Activated CD4-positive, alpha-beta T cell treated with anti-CD3 and anti-CD28 coated beads, Interleukin-2, Interleukin-6, amounts not matched to agents 100 ng/mL and 50 ng/mL, durations not matched to agents 16 hours and 8 hours (primary cell): Measurements from ENCODE around the gene DACH2.
"Not testable (repeated sequence)": the region's sequence is repeated elsewhere in the genome, so short reads cannot be mapped to it uniquely, and the experiment has no call there.

Source experiments
- DNase-seq: peaks from one replicate; pipeline ENCODE4 v3.0.0-alpha.2; 2020

Gene DACH2

DNA sequence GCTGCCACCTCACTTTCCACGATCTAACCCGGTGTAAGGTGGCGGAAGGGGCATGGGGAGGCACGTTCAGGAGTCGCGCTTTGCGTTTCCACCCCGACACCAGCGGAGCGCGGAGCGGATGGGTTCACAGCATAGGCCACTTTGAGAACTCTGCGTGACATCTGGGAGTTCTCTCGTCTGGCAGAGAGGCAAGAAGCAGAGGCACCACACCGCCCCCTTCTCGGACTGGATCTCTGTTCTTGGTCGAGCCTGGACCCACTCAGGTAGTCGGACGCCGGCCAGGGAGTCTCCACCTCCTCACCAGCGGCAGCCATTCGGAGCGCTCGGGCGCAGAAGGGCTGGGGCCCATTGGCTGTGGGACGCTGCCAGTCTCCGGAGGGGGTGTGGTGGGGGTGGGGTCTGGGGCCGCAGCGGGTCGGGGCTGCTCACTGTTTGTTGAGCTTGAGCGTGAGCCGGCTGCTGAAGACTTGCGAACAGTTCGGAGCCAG lies at the start of gene DACH2:
Gene DACH2 (plus strand): TSS at position 428 of the 488 bp plus-strand sequence.
- DNase-seq = peak; percentile 50

DNA sequence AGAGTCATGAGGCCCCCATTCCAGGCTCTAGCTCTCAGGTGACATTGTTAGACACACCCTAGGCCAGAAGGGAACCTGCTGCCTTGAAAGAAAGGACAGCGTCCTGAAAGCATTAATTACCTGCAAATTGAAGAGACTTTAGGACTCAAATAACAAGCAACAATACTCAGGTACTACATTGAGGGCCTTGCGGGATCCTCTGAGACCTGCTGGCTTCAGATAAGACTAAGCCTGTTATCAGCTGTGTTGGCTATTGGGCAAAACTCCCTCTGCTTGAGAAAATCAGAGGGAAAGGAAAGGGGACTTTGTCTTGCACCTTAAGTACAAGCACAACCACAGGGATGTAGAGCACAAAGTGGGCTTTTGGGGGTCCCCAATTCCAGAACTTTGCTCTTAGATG lies 45.9 kb upstream of the DACH2 start:
- no peak for DNase-seq

DNA sequence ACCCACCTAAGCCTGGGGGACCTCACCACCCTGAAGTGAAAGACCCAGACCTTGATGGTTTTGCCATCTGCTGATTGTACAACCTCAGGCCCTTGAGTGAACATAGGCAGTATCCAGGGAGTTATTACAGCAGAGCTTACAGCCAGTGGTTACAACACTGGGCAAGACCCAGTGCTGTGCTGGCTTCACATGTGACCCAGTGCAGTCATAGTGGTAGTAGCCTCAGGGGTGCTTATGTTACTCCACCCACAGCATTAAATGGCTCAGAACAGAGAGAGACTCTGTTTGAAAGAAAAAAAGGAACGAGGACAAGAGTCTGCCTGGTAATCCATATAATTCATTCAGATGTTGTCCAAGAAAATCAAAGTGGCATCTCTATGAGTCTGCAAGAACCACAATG lies 45.2 kb upstream of the DACH2 start:
- DNase-seq = no peak

DNA sequence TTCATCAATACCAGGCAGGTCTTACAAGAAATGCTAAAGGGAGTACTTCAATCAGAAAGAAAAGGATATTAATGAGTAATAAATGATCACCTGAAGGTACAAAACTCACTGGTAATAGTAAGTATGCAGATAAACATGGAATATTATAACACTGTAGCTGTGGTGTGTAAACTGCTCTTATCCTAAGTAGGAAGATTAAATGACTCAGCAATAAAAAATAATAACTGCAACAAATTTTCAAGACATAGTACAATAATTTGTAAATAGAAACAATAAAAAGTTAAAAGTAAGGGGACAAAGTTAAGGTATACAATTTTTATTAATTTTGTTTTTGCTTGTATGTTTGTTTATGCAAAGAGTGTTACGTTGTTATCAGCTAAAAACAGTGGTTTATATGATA lies 43.7 kb upstream of the DACH2 start:
- no peak for DNase-seq

DNA sequence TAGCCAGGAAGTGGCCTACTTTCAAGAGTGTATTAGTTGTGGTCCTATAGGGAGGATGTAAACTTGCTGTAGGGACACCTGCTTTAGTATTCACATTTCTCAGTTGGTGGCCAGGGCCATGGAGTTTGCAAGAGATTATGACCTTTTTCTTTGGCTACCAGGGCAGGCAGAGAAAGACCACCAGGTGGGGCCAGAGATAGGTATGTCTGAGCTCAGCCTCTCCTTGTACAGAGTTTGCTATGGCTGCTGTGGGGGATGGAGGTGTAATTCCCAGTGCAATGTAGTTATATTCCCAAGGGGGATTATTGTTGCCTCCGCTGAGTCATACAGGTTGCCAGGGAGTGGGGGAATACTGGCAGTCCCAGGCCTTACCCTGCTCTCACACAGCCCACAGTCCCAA lies 26.3 kb upstream of the DACH2 start:
- no peak for DNase-seq

DNA sequence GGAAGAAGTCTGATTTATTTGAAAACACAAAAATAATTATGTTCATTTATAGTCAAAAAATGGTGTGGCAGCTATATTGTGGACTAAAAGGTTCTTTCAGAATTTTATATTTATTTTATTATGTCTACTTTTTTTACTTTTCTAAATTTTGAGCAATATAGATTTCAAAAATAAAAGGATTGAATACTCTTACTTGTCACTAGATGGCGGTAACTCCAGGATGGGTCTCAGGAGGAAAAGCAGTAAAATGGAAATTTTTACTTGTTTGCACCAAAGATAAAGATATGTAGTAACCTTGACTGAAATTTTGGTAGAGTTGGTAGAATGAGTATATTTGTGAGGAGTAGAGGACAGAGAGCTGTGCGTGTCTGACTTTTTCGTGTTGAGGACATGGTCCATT lies 14.5 kb upstream of the DACH2 start:
- peak; percentile 12 for DNase-seq

DNA sequence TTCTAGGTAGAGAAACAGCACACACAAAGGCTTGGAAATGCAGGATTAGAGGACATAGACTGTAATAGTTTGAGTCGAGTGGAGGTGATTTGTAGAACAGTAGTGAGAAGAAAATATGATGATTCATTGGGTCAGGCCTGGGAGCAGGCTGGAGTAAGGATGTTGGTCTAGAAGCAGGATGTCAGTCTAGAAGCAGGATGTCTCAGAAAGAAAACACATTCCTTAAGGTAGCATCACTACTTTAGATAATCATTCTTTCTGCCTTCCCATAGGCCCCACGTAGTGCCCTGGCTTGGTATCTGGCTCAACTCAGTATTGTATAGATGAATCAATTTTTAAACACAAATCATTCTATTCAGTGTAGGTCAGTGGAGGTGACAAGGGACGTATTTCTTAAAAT lies 11.2 kb upstream of the DACH2 start:
- no peak for DNase-seq

DNA sequence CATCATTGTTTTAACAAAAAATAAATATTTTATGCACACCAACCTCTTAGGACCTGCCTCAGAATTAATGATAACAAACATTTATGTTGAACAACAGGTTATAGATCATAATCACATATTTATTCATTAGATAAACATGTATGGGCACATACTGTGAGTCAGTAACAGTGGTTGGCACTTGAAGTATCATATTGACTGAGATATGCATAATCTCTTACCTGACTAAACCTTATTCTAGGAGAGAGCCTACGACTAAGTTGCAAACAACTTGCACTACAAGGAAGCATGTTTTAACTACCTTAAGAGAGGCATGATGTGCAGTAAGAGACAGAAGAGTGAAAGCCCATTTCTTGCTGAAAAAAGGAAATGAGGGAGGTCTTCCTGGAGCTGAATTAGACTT lies 6.5 kb upstream of the DACH2 start:
- no peak for DNase-seq

DNA sequence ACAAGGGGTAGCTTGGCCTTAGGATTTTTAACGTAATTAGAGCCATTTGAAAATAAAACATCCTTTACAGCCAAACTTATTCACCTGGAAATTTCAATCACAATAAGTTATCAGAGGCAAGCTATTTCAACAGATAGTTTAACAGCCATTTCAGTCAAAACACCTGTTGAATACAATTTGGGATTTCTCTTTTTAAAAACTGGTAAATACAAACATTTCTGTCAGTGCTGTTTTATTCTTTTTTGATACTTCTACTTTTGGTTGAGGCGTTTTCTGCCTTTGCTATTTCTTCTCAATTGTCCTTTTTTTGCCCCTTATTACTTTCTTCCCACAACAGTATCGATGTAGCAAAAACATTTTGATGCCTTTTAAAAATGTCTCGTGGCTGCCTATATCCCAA lies 2.1 kb upstream of the DACH2 start:
- no peak for DNase-seq

DNA sequence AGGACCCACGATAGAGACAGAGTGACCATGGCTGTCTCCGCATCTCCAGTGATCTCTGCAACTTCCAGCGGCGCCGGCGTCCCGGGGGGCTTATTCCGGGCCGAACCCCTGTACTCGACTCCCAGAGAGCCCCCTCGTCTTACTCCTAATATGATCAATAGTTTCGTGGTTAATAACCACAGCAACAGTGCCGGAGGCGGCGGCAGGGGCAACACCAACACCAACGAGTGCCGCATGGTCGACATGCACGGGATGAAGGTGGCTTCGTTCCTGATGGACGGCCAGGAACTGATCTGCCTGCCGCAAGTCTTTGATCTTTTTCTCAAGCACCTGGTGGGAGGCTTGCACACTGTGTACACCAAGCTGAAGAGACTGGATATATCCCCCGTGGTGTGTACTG lies 343 bp downstream of the DACH2 start:
- no peak for DNase-seq

DNA sequence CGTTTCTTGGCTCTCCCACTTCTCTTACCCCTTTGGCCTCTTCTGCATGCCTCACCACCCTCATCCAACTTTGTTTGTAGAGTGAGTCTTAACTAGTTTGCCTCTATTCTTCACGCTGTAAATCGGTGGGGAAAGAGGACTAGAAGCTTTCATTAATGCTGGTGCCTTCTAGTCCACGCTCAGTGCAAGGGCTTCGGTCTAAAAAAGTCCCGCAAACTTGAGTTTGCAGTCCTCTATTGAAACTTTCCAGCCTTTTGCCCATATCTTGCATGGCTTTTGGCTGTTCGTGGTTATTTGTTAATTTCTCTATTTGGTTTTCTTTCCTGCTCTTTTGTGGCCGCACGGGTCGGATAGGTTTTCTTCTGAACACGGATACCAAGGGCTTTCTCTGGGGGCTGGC lies 868 bp downstream of the DACH2 start:
- DNase-seq = no peak

DNA sequence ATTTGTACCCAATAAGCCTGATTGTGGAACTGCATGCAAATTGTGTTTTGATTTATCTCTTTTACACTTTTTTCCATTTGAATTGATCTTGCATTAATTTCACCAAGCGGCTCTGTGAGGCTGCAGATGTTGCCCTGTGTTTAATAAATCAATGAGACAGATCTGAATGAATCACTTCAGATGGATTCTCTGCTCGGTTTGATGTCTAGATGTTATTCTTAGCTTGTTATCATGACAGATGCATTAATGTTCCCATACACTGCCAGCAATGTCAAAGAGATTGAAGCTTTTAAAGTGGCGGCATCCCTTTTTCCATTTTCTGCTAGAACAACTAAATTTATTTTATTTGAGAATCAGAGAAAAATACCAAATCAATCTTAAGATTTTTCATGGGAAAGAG lies 6.3 kb downstream of the DACH2 start:
- no peak for DNase-seq

DNA sequence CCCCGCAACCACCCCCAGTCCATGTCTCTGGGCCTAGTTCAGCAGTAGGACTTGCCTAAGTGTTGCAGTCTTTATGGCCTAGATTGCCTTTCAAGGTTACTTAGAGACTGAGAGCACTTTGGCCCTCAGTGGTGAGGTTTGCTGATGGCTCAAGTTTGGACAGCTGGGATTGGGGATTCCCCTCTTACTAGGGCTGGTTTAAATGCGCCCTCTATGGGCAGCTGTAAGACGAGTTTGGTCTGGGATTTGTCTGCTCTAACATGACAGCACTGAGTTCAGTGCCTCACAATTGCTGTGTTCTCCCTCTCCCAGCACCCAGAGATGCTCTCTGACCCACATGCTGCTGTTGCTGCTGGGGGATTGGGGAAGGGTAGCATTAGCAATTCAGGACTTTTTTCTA lies 23.1 kb downstream of the DACH2 start:
- DNase-seq = peak; percentile 36

DNA sequence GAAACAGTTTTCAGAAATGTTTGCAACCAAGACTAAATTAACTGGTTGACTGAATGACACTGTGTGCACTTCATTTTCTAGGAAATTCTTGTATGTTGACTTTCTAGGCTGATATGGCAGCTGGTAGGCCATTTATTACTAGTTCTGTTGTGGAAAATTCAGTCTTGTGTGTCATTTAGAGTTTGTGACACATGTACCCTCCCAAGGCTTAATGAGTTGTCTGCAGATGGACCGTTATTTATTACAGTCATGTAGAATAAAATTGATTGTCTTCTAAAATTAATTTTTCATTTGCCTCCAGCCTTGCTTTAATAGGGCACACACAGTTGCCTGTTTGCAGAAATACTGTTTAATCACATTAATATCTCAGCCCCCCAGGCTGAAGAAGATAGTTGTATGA lies 30.7 kb downstream of the DACH2 start:
- no peak for DNase-seq

DNA sequence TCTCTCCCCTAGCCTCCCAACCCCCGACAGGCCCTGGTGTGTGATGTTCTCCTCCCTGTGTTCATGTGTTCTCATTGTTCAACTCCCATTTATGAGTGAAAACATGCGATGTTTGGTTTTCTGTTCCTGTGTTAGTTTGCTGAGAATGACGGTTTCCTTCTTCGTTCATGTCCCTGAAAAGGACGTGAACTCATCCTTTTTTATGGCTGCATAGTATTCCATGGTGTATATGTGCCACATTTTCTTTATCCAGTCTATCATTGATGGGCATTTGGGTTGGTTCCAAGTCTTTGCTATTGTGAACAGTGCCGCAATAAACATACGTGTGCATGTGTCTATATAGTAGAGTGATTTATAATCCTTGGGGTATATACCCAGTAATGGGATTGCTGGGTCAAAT lies 33.1 kb downstream of the DACH2 start:
- not testable (repeated sequence) for DNase-seq

DNA sequence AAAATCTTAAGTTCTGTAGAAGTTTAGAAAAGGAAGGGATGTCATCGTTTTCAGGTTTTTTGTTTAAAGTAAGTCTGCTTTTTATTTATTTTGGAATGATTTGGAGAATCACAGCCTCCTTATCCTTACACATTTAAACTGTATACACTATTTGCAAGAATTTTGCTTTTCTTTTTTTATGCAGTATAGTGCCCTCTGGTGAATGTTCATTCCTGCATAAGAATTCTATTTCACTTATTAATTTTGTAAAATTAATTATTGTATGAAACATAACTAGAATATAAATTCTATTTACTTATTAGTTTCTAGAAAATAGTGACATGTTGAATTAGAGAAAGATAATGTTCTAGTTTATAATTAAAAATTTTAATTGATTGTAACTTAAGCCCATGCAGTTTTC lies 44.6 kb downstream of the DACH2 start:
- no peak for DNase-seq

DNA sequence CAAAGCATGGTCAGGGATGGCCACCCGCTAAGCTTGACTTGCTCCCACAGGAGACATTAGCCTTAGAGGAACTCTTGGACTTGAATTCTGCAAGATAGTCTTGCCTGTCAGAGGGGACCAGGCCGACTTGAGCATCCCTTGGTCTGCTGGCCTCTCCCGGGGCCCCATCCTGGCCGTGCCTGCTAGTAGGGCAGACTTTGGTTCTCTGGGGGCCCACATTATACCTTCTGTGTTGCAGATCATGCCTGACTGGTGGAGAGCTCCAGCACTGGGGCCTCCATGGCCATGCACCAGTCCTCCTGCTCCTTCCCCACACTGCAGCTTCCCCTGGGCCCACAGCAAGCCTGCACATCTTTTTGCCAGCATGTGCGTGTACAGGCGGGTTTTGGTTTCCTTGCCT lies 46.5 kb downstream of the DACH2 start:
- no peak for DNase-seq

DNA sequence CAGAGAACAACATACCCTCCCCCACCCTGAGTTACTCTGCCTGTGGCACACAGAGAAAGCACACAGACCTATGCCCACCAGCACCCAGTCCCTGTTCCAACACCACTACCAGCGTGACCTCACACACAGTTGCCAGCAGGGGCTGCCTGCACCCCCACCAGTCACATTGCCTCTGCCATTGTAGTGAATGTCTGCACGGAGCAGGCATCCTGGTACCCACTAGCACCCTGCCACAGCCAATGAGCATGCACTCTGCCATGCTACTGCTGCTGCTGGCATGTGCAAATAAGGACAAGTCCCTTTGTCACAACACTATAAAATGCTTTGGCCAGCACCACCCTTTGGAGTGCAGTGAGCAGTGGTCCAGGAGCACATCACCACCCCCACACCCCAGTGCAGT lies 47.1 kb downstream of the DACH2 start:
- DNase-seq = no peak

DNA sequence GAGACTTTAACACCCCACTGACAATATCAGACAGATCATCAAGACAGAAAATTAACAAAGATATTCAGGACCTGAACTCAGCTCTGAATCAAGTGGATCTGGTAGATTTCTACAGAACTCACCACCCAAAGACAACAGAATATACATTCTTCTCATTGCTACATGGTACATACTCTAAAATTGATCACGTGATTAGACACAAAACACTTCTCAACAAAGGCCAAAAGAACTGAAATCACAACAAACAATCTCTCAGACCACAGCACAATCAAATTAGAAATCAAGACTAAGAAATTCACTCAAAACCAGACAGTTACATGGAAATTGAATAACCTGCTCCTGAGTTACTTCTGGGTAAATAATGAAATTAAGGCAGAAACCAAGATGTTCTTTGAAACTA lies 49.6 kb downstream of the DACH2 start:
- no peak for DNase-seq

DNA sequence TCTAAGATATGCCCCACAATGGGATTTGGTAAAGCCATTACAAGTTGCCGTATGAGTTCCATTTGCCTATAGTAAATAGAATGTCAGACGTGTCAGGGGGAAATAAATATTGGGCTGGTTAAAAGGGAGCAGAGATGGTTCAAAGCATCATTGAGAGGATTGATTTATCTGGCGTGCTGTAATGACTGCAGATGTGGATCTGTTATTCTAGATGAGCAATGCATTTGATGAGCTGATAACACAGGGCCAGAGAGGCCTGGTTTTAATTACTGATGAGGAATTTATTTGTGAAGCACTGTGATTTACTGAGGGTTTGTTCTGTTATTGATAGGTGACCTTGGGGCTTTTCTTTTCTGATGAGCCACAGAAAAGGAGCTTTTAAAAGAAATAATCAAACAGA lies 62.5 kb downstream of the DACH2 start:
- DNase-seq = no peak

DNA sequence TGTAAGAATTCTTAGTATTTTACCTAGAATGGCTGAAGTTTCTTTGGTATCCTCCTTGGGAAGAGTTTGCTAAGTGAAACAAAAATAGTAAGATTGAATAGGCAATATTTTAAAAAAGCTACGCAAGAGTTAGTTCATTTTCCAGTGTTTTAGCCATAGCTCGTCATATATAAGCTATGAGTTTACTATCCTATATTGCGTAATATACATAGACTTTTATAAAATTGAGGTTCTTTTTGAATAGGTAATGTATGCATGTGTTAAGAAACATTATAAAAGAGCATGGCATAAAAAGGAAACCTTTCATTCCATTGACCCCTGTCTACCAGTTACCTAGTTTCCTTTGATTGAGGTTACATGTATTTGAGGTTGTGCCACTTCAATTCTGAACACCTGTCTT lies 67.0 kb downstream of the DACH2 start:
- no peak for DNase-seq

DNA sequence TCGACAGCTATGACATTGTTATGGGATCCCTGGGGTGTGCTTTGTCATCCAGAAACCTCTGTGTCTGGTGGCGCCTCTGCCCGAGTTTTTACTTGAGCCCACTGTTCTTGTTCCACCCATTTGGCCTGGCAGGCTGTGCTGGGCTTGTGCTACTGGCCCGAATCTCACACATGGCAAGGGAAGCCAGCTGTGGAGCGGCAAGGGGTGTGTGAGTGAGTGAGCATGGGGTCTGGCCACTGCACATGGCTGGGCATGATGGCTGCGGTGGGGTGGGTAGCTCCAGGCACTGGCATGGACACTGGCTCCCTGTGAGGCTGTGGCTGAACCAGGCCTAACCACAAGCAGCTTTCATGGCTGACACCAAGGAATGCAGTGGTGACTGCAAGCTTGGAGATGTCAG lies 89.2 kb downstream of the DACH2 start:
- DNase-seq = no peak

DNA sequence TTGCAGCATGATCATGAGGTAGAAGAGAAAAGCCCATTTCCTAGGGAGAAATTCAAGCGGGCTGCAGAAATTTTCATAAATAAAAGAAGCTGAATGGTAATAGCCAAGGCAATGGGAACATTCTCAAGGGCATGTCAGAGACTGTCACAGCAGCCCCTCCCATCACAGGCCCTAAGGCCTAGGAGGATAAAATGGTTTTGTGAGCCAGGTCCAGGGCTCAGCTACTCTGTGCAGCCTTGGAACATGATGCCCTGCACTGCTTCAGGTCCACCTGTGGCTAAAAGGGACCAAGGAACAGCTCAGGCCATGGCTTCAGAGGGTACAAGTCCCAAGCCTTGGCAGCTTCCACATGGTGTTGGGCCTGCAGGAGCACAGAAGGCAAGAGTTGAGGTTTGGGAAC lies 93.3 kb downstream of the DACH2 start:
- no peak for DNase-seq

DNA sequence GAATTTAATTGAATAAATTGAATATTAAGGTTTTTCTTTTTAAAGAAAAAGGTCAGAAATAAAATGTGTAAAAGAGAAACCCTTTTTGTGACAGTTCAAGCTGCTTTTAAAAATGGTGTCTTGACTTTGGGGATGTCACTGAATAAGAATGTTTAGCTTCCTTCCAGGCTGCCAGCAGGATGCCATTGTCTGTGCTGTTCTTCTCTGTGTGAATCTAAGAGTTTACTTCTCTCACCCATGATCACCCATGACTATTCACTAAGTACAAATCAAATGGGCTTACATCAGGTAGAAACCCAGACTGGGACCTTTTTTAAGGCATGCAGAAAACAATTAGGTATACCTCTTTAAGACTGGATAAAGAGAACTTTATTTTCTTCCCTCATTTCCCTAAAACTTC lies 115.3 kb downstream of the DACH2 start:
- DNase-seq = no peak

DNA sequence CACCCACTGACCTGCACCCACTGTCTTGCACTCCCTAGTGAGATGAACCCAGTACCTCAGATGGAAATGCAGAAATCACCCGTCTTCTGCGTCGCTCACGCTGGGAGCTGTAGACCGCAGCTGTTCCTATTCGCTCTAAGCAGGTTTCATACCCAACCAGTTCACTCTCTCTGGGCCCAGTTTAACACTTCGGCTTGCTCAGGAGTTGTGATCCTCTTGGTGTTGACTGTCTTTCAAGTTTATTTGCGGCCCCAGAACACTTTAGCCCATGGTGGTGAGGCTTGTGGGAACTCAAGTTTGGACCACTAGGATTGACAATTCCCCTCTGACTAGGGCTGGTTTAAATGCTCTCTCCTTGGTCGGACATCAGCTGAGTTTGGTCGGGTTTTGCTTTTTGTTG lies 147.0 kb downstream of the DACH2 start:
- no peak for DNase-seq

DNA sequence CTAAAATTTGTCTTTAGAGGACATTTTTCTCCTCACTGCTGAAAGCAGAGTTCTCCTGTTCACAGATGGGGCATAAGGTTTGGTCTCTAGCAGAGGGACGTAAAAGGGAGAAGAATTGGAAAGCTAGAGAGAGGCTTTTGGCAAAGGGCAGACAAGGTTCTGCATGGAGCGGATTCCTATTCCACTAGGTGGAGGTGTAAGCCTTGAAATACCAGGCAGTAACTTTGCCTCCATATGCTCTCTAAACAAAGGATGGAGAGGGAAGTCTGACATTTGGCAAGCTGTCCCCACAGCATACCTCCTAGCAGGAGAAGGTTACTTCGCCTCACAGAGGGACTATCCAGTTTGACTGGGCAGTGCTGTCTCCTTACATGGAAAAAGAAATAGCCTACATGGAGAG lies 174.7 kb downstream of the DACH2 start:
- DNase-seq = no peak
